ENCODE results near the gene RAB35. TPM values are rescaled to one million over a fixed set of nuclear protein-coding genes. Genes with fewer than 3 reads are reported as not detected.

RAB35 gene
- total and polyA plus RNA-seq, 2 of the 4 experiments (the other 2 are of a cell fraction): 32.6 to 49.6 TPM

- Histone ChIP-seq H3K14ac (replicated peaks; ENCODE audit: low read depth, low read length) (no peak overlapping the region), H3K9me1 (ENCODE audit: insufficient read depth, low read length) (peaks cover 21% of the 10 kb centered on the region), H3K4me3 (ENCODE audit: insufficient read depth, low read depth, low read length) (no peak overlapping the region), H2BK5ac (ENCODE audit: low read depth, low read length, poor library complexity, severe bottlenecking) (no peak overlapping the region), H3K9me3 (ENCODE audit: control insufficient read depth, insufficient read depth, low read length) (no peaks in the 10 kb centered on the region), H2BK120ac (ENCODE audit: low read depth, low read length) (no peak overlapping the region), H3K27ac (ENCODE audit: insufficient read depth, low read length) (no peak overlapping the region), H3K18ac (ENCODE audit: low read depth, low read length) (no peak overlapping the region), H3K9ac (ENCODE audit: low read depth, low read length) (no peak overlapping the region), H3K4me2 (ENCODE audit: low read depth, low read length) (no peak overlapping the region), H4K8ac (ENCODE audit: low read depth in 2 of 2, low read length in 2 of 2) (no peak overlapping the region), H2BK15ac (ENCODE audit: low read depth, low read length) (no peak overlapping the region), H2AK5ac (ENCODE audit: low read depth, low read length) (no peak overlapping the region), H3K79me1 (ENCODE audit: low read depth in 1 of 2, low read length in 2 of 2) (peaks cover 15 to 84% of the 10 kb centered on the region in 2 experiments), H3K4me1 (ENCODE audit: control insufficient read depth, insufficient read depth, low read length) (peaks cover under 1% of the 10 kb centered on the region; the same call in 1 of the 2 replicates), H2BK20ac (ENCODE audit: low read depth, low read length) (no peak overlapping the region), H3K56ac (ENCODE audit: extremely low read depth, insufficient read depth, low read length) (no peak overlapping the region), H3K36me3 (ENCODE audit: control insufficient read depth, insufficient read depth, low read length) (peaks cover 33% of the 10 kb centered on the region), H3K23ac (ENCODE audit: low read depth, low read length) (no peak overlapping the region), H4K91ac (ENCODE audit: insufficient read depth, low read depth, low read length) (no peak overlapping the region), H3K27me3 (ENCODE audit: control insufficient read depth, insufficient read depth, low read length) (no peaks in the 10 kb centered on the region), H3K4ac (ENCODE audit: low read depth, low read length) (no peak overlapping the region), H2AK9ac (replicated peaks; ENCODE audit: low read depth, low read length, poor library complexity) (peak overlapping the region; percentile 53), H4K20me1 (ENCODE audit: insufficient read depth, low read length) (peaks cover 93% of the 10 kb centered on the region), H4K5ac (ENCODE audit: low read depth, low read length) (no peak overlapping the region), H2AFZ (replicated peaks; ENCODE audit: low read length, poor library complexity) (no peak overlapping the region)
- BruUV-seq (replicated peaks): no TSS peak
- ChIA-PET CTCF (no interaction called here), POLR2A (ENCODE audit: unreplicated experiment) (no interaction called here)
- intact Hi-C loops (cut with micrococcal nuclease): no loop called here
- no peak for TF ChIP-seq POLR2A (IDR thresholded peaks at IDR 0.05; ENCODE audit: low read depth, low read length)
- TF ChIP-seq, protein P1, sequence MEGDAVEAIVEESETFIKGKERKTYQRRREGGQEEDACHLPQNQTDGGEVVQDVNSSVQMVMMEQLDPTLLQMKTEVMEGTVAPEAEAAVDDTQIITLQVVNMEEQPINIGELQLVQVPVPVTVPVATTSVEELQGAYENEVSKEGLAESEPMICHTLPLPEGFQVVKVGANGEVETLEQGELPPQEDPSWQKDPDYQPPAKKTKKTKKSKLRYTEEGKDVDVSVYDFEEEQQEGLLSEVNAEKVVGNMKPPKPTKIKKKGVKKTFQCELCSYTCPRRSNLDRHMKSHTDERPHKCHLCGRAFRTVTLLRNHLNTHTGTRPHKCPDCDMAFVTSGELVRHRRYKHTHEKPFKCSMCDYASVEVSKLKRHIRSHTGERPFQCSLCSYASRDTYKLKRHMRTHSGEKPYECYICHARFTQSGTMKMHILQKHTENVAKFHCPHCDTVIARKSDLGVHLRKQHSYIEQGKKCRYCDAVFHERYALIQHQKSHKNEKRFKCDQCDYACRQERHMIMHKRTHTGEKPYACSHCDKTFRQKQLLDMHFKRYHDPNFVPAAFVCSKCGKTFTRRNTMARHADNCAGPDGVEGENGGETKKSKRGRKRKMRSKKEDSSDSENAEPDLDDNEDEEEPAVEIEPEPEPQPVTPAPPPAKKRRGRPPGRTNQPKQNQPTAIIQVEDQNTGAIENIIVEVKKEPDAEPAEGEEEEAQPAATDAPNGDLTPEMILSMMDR (conservative IDR thresholded peaks at IDR 0.05; ENCODE audit: low read depth, low read length): no peak
- TF ChIP-seq, protein P2, sequence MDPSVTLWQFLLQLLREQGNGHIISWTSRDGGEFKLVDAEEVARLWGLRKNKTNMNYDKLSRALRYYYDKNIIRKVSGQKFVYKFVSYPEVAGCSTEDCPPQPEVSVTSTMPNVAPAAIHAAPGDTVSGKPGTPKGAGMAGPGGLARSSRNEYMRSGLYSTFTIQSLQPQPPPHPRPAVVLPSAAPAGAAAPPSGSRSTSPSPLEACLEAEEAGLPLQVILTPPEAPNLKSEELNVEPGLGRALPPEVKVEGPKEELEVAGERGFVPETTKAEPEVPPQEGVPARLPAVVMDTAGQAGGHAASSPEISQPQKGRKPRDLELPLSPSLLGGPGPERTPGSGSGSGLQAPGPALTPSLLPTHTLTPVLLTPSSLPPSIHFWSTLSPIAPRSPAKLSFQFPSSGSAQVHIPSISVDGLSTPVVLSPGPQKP (IDR thresholded peaks at IDR 0.05; ENCODE audit: borderline replicate concordance, low read depth, low read length): no peak
- no peak for TF ChIP-seq BHLHE40 (IDR thresholded peaks at IDR 0.05; ENCODE audit: low read depth, low read length)
- TF ChIP-seq RFX5 (IDR thresholded peaks at IDR 0.05; ENCODE audit: low read depth, low read length): no peak
- no peak for TF ChIP-seq CEBPB (IDR thresholded peaks at IDR 0.05; ENCODE audit: low read depth, low read length)
- no peak for TF ChIP-seq MXI1 (IDR thresholded peaks at IDR 0.05; ENCODE audit: borderline replicate concordance, low read depth, low read length)
- TF ChIP-seq, protein P3, sequence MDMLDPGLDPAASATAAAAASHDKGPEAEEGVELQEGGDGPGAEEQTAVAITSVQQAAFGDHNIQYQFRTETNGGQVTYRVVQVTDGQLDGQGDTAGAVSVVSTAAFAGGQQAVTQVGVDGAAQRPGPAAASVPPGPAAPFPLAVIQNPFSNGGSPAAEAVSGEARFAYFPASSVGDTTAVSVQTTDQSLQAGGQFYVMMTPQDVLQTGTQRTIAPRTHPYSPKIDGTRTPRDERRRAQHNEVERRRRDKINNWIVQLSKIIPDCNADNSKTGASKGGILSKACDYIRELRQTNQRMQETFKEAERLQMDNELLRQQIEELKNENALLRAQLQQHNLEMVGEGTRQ (IDR thresholded peaks at IDR 0.05; ENCODE audit: low read depth, low read length): no peak
- TF ChIP-seq MAZ (IDR thresholded peaks at IDR 0.05; ENCODE audit: borderline replicate concordance, low read depth, low read length): no peak
- dilution Hi-C loops (cut with HindIII; ENCODE audit: low sequenced_read_pairs, unreplicated experiment): no loop called here
- no CpG with 5 or more reads among the region's 1 CpG for WGBS, 2 experiments (ENCODE audit: extremely low coverage in 2 of 2, insufficient read length in 1 of 2)
- in situ Hi-C loops (cut with MboI; ENCODE audit: low sequenced_read_pairs): loop anchor here (25.0 kb wide), 1 partner anchor 1744 kb away; the partner anchor contains the start of gene TAOK3
- DNase-seq (no peak), ATAC-seq (ENCODE audit: low read depth) (no peak)
Observed at GRCh38 chr12:120106151-120106550, 10.4 kb downstream of the RAB35 start.

Data from IMR-90 (cell line).